WTC11 (cell line): Measurements from ENCODE around the gene GPC1.

Experiments
- CTCF ChIP-seq: fragments of 200-600 bp; IDR thresholded peaks from 2 replicates; pipeline ENCODE4 v1.8.0; 2022; ENCODE audit warnings: antibody characterized with exemption
- E2F4 ChIP-seq: sonication (generic); formaldehyde crosslinking; IDR thresholded peaks from 2 replicates; pipeline ENCODE4 v1.8.1; 2022; ENCODE audit warnings: low read depth, mild to moderate bottlenecking, moderate library complexity, missing genetic modification reagents, borderline replicate concordance
- MYBL2 ChIP-seq: sonication (generic); formaldehyde crosslinking; IDR thresholded peaks from 2 replicates; pipeline ENCODE4 v1.8.1; 2023; ENCODE audit warnings: mild to moderate bottlenecking, moderate library complexity, missing genetic modification reagents
- NR2C2 ChIP-seq: sonication (generic); formaldehyde crosslinking; IDR thresholded peaks from 2 replicates; pipeline ENCODE4 v1.8.0; 2022; ENCODE audit warnings: mild to moderate bottlenecking, missing genetic modification reagents
- SMAD4 ChIP-seq: sonication (generic); formaldehyde crosslinking; IDR thresholded peaks from 2 replicates; pipeline ENCODE4 v1.8.0; 2022; ENCODE audit warnings: mild to moderate bottlenecking, missing genetic modification reagents
- ZBTB43 ChIP-seq: sonication (generic); formaldehyde crosslinking; IDR thresholded peaks from 2 replicates; pipeline ENCODE4 v1.8.1; 2023; ENCODE audit warnings: mild to moderate bottlenecking, missing genetic modification reagents

- TF ChIP-seq MYBL2 (CRISPR knock-in tag) (no peak), SMAD4 (CRISPR knock-in tag) (no peak), CTCF (no peak), E2F4 (CRISPR knock-in tag) (no peak), ZBTB43 (CRISPR knock-in tag) (no peak), NR2C2 (CRISPR knock-in tag) (no peak)
These were observed 12.5 kb downstream of the GPC1 start for GRCh38 chr2:240447934-240448333.
